ENCODE results near the gene ZBTB25.

- no peak for TF ChIP-seq CTCF (conservative IDR thresholded peaks at IDR 0.05 in 1 of 2, IDR thresholded peaks at IDR 0.05 in 1 of 2; ENCODE audit: low read depth in 1 of 2, low read length in 2 of 2)
- no peak for TF ChIP-seq EZH2 (IDR thresholded peaks at IDR 0.05; ENCODE audit: low read length, missing control alignments)
Observed at GRCh38 chr14:64438181-64438841, 65.3 kb downstream of the ZBTB25 start.
